WTC11 (cell line): ENCODE data around the gene DDAH2.

Experiments
- ATF1 ChIP-seq: sonication (generic); formaldehyde crosslinking; IDR thresholded peaks from 2 replicates; pipeline ENCODE4 v1.8.1; 2023; ENCODE audit warnings: mild to moderate bottlenecking, moderate library complexity, missing genetic modification reagents
- CREM ChIP-seq: sonication (generic); formaldehyde crosslinking; IDR thresholded peaks from 2 replicates; pipeline ENCODE4 v1.8.1; 2022; ENCODE audit warnings: mild to moderate bottlenecking, missing genetic modification reagents, moderate library complexity
- NFYB ChIP-seq: sonication (generic); formaldehyde crosslinking; conservative IDR thresholded peaks from 2 replicates; pipeline ENCODE4 v1.8.0; 2022; ENCODE audit warnings: low read depth, missing genetic modification reagents
- NR1H2 ChIP-seq: sonication (generic); formaldehyde crosslinking; IDR thresholded peaks from 2 replicates; pipeline ENCODE4 v1.9.0; 2021; ENCODE audit warnings: mild to moderate bottlenecking, moderate library complexity, missing genetic modification reagents
- TCF7 ChIP-seq: sonication (generic); formaldehyde crosslinking; IDR thresholded peaks from 2 replicates; pipeline ENCODE4 v1.8.0; 2022; ENCODE audit warnings: mild to moderate bottlenecking, low read depth, missing genetic modification reagents, moderate library complexity
- TP53 ChIP-seq: sonication (generic); formaldehyde crosslinking; IDR thresholded peaks from 2 replicates; pipeline ENCODE4 v1.8.1; 2023; ENCODE audit warnings: mild to moderate bottlenecking, missing genetic modification reagents
- ZNF232 ChIP-seq: sonication (generic); formaldehyde crosslinking; IDR thresholded peaks from 2 replicates; pipeline ENCODE4 v1.8.0; 2022; ENCODE audit warnings: mild to moderate bottlenecking, missing genetic modification reagents
- ZNF317 ChIP-seq: sonication (generic); formaldehyde crosslinking; IDR thresholded peaks from 2 replicates; pipeline ENCODE4 v1.8.1; 2023; ENCODE audit warnings: low read depth, mild to moderate bottlenecking, moderate library complexity, missing genetic modification reagents, borderline replicate concordance
- TF ChIP-seq, protein P1 (sequence below): sonication (generic); formaldehyde crosslinking; IDR thresholded peaks from 2 replicates; pipeline ENCODE4 v1.8.1; 2022; ENCODE audit warnings: mild to moderate bottlenecking, missing genetic modification reagents, moderate library complexity, borderline replicate concordance
- TF ChIP-seq, protein P2 (sequence below): sonication (generic); formaldehyde crosslinking; IDR thresholded peaks from 2 replicates; pipeline ENCODE4 v1.8.1; 2023; ENCODE audit warnings: mild to moderate bottlenecking, missing genetic modification reagents, moderate library complexity
- TF ChIP-seq, protein P3 (sequence below): sonication (generic); formaldehyde crosslinking; IDR thresholded peaks from 2 replicates; pipeline ENCODE4 v1.8.1; 2022; ENCODE audit warnings: low read depth, mild to moderate bottlenecking, moderate library complexity, missing genetic modification reagents, borderline replicate concordance
- TF ChIP-seq, protein P4 (sequence below): sonication (generic); formaldehyde crosslinking; IDR thresholded peaks from 2 replicates; pipeline ENCODE4 v1.8.1; 2022; ENCODE audit warnings: missing genetic modification reagents, borderline replicate concordance
- TF ChIP-seq, protein P5 (sequence below): fragments of 200-600 bp; IDR thresholded peaks from 2 replicates; pipeline ENCODE4 v1.8.0; 2022; ENCODE audit warnings: antibody characterized with exemption

DNA sequence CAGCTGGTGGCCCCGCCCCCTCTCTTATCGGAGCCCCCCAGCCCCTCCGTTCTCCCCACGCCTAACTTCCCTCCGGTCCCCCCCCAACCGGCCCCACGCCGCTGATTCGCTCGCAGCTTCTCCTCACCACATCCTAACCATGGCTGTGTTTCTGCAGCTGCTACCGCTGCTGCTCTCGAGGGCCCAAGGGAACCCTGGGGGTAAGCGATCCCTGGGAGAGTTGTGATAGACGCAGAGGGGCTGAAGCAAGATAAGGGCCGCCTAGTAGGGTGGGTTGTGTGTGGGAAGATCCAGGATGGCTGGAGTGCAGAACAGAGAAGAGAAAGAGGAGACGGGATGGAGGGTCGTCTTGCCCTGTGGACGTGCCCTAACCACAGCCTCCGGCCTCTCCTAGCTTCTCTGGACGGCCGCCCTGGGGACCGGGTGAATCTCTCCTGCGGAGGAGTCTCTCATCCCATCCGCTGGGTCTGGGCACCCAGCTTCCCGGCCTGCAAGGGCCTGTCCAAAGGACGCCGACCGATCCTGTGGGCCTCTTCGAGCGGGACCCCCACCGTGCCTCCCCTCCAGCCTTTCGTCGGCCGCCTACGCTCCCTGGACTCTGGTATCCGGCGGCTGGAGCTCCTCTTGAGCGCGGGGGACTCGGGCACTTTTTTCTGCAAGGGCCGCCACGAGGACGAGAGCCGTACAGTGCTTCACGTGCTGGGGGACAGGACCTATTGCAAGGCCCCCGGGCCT is 5.7 kb downstream of the DDAH2 start, which contains the start of gene MPIG6B:
- TF ChIP-seq ZNF232 (CRISPR knock-in tag) (no peak), TCF7 (no peak), ZNF317 (no peak), CREM (no peak), NFYB (CRISPR knock-in tag) (no peak), ATF1 (CRISPR knock-in tag) (no peak), NR1H2 (CRISPR knock-in tag) (no peak), TP53 (no peak)
- TF ChIP-seq, protein P1, sequence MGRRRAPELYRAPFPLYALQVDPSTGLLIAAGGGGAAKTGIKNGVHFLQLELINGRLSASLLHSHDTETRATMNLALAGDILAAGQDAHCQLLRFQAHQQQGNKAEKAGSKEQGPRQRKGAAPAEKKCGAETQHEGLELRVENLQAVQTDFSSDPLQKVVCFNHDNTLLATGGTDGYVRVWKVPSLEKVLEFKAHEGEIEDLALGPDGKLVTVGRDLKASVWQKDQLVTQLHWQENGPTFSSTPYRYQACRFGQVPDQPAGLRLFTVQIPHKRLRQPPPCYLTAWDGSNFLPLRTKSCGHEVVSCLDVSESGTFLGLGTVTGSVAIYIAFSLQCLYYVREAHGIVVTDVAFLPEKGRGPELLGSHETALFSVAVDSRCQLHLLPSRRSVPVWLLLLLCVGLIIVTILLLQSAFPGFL: no peak
- TF ChIP-seq, protein P2, sequence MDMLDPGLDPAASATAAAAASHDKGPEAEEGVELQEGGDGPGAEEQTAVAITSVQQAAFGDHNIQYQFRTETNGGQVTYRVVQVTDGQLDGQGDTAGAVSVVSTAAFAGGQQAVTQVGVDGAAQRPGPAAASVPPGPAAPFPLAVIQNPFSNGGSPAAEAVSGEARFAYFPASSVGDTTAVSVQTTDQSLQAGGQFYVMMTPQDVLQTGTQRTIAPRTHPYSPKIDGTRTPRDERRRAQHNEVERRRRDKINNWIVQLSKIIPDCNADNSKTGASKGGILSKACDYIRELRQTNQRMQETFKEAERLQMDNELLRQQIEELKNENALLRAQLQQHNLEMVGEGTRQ (CRISPR knock-in tag): no peak
- TF ChIP-seq, protein P3, sequence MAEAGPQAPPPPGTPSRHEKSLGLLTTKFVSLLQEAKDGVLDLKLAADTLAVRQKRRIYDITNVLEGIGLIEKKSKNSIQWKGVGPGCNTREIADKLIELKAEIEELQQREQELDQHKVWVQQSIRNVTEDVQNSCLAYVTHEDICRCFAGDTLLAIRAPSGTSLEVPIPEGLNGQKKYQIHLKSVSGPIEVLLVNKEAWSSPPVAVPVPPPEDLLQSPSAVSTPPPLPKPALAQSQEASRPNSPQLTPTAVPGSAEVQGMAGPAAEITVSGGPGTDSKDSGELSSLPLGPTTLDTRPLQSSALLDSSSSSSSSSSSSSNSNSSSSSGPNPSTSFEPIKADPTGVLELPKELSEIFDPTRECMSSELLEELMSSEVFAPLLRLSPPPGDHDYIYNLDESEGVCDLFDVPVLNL (CRISPR knock-in tag): no peak
- TF ChIP-seq, protein P4, sequence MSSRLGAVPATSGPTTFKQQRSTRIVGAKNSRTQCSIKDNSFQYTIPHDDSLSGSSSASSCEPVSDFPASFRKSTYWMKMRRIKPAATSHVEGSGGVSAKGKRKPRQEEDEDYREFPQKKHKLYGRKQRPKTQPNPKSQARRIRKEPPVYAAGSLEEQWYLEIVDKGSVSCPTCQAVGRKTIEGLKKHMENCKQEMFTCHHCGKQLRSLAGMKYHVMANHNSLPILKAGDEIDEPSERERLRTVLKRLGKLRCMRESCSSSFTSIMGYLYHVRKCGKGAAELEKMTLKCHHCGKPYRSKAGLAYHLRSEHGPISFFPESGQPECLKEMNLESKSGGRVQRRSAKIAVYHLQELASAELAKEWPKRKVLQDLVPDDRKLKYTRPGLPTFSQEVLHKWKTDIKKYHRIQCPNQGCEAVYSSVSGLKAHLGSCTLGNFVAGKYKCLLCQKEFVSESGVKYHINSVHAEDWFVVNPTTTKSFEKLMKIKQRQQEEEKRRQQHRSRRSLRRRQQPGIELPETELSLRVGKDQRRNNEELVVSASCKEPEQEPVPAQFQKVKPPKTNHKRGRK (CRISPR knock-in tag): no peak
- TF ChIP-seq, protein P5, sequence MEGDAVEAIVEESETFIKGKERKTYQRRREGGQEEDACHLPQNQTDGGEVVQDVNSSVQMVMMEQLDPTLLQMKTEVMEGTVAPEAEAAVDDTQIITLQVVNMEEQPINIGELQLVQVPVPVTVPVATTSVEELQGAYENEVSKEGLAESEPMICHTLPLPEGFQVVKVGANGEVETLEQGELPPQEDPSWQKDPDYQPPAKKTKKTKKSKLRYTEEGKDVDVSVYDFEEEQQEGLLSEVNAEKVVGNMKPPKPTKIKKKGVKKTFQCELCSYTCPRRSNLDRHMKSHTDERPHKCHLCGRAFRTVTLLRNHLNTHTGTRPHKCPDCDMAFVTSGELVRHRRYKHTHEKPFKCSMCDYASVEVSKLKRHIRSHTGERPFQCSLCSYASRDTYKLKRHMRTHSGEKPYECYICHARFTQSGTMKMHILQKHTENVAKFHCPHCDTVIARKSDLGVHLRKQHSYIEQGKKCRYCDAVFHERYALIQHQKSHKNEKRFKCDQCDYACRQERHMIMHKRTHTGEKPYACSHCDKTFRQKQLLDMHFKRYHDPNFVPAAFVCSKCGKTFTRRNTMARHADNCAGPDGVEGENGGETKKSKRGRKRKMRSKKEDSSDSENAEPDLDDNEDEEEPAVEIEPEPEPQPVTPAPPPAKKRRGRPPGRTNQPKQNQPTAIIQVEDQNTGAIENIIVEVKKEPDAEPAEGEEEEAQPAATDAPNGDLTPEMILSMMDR: no peak
